Posterior cingulate gyrus (tissue), 11 donors: ENCODE results near the gene CATSPERZ.
A peak's percentile ranks its signal among the peaks of the same experiment; 100 is the strongest.

Experiments used
- DNase-seq, 10 donors: peaks; one replicate each; pipeline versions ENCODE4 v3.0.0 to v3.0.0-alpha.2; 2020 to 2021; ENCODE audit warnings: mixed read lengths in 3 of 10
- intact Hi-C: fragments of 100-400 bp; cut with DNase I; formaldehyde crosslinking; loops from one replicate; pipeline ENCODE4 v1.15.1; 2023

Gene CATSPERZ

DNA sequence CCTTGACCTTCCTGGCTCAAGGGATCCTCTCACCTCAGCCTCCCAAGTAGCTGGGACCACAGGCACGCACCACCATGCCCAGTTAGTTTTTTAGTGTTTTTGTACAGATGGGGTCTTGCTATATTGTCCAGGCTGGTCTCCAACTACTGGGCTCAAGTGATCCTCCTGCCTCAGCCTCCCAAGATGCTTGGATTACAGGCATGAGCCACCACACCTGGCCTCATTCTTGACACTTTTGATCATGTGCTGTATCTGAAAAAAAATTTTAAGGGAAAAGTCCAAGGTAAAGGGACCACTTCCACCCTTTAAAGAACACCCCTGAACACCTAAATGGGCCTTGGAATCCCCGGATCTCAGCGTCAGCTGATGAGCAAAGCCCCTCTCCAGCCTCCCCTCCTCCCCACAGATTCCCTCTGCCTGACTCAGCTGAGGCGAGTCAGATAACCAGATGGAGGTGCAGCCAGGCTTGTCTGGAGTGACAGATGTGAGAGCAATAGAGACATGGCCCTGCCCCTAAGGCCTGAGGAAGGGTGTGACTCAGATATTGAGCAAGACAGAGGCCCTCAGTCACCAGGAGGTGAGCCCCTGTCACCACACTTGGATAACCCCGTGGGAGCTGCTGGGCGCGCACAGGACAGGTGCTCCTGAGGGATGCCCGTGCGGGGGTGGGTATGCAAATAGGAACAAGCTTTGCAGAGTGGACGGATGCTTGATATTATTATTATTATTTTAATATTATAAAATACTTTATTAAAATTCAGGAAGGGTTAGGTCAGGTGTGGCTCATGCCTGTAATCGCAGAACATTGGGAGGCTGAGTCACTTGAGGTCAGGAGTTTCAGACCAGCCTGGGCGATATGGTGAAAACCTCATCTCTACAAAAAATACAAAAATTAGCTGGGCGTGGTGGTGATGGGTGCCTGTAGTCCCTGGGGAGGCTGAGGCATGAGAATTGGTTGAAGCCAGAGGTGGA lies 34.9 kb downstream of the CATSPERZ start:
- intact Hi-C loops = no loop called here
- DNase-seq = no peak

DNA sequence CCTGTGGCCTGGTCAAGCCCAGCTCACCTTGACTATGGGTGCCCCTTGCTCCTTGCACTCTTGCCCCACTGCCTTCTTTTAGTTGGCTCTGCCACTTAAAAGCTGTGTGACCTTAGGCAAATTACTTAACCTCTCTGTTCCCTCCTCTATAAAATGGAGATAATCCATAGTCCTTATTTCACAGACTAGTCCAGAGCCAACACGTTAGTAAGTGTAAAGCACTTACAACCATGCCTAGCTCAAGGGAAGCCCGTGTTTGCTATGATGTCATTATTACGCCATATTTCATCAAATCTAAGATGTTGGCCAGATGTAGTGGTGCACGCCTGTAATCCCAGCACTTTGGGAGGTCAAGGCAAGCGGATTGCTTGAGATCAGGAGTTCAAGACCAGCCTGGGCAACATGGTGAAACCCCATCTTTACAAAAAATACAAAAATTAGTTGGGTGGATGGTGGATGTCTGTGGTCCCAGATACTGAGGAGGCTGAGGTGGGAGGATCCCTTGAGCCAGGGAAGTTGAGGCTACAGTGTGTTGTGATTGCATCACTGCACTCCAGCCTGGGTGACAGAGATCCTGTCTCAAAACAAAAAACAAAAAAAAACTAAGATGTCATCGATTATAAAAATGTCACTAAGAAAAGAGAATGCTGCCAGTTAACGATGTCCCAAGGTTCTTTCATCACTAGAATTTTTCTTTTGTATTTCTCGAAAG lies 37.5 kb downstream of the CATSPERZ start:
- no peak for DNase-seq
- intact Hi-C loops = no loop called here

DNA sequence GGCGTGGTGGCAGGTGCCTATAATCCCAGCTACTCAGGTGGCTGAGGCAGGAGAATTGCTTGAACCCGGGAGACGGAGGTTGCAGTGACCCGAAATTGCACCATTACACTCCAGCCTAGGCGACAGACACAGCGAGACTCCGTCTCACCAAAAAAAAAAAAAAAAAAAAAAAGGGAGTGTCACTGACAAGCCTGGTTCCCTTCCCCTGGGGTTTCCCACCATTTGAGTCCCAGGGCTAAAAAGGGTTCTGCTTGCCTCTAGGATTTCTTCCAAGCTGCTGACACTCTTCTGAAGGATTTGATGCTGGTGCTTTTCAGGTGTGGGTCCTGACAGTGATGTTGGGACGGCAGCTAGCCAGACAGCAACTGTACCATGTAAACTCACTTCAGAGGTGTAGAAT lies 38.6 kb downstream of the CATSPERZ start:
- intact Hi-C loops = no loop called here
- DNase-seq = no peak

DNA sequence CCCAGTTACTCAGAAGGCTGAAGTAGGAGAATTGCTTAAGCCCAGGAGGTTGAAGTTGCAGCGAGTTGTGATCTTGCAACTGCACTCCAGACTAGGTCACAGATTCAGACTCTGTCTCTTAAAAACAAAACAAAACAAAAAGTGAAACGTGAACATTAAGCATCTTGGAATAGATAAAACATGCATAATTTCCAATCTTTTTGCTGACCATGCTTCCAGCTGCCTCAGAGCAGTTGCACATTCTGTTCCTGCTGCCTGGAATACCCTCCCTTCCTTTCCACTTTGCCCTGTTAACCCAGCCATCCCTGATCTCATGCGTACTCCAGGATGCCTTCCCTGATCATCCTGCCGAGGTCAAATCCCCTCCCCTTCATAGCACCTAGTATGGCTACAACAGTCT lies 39.1 kb downstream of the CATSPERZ start:
- DNase-seq = no peak
- intact Hi-C loops = no loop called here

DNA sequence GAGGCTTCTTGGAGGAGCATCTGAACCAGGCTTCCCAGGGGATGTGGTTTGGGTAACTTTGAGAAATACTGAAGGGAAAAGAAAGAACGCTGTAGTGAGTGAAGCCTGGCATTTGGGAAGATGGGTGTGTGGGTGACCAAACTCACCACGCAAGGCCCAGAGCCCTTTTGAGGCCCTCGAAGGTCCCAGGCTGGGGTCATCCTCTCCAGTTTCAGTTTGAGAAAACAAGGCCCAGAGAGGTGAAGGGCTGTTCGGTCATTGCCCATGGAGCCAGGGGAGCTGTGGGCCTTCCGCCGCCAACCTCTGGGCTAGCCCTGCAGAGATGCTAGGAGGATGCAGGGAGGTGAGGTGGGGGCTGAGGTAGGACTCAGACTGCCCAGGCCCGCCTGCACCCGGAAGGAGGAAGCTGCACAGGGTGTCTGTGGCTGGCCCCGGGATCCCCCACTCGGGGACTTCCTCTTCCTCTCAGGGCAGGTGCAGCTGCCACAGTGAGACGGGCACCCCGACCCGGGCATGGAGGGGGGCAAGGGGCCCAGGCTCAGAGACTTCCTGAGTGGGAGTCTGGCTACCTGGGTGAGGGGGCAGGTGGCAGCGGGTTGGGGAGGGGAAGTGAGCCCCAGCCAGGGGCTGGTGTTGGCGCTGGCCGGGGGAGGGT lies 39.7 kb downstream of the CATSPERZ start, which contains the start of gene CCDC88B:
CCDC88B (plus strand) TSS at position 451 of the 655 bp plus-strand sequence; CDS start at position 514, 63 bp downstream.
- peak in 2 of 10 donors; percentile 16 to 39 for DNase-seq
- intact Hi-C loops = no loop called here

DNA sequence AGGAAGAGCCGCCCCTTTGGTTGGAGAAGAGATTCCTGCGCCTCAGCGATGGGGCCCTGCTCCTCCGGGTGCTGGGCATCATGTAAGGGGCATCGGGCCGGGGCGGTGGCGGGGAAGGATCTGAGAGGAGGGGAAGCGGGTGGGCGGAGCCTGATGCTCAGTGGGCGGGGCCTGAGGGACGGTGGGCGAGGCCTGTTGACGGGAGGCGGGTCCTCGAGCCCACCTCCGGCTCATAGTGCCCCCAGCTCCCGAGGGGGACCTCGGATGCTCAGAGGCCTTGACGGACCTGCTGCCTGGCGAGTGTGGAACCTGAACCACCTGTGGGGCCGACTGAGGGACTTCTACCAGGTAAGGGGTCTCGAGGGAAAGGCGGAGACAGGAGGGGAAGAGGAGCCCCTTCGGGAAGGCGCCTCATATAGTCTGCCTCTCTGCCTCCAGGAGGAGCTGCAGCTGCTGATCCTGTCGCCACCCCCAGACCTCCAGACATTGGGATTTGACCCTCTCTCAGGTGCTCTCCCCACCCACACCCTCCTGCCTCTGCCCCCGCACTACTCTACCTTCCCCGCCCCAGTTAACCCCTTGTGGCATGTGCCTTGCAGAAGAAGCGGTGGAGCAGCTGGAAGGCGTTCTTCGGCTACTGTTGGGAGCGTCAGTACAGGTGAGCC lies 40.6 kb downstream of the CATSPERZ start:
- DNase-seq = peak in 2 of 10 donors; percentile 19 to 71

DNA sequence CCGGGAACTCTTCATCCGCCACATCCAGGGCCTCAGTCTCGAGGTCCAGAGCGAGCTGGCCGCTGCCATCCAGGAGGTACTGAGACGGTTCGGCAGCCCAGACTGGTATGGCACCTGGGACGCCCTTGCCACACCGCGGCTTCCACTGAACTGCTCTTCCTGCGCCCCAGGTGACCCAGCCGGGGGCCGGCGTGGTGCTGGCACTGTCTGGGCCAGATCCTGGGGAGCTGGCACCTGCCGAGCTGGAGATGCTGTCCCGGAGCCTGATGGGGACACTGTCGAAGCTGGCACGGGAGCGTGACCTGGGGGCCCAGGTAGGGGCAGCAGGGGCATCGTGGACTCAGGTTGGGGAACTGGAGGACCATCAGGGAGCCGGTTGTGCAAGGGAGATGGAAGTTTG lies 41.3 kb downstream of the CATSPERZ start:
- no peak for DNase-seq
- intact Hi-C loops = no loop called here

More for the DNA sequence above, 40.6 kb downstream of the CATSPERZ start:
- intact Hi-C loops = no loop called here

DNA sequence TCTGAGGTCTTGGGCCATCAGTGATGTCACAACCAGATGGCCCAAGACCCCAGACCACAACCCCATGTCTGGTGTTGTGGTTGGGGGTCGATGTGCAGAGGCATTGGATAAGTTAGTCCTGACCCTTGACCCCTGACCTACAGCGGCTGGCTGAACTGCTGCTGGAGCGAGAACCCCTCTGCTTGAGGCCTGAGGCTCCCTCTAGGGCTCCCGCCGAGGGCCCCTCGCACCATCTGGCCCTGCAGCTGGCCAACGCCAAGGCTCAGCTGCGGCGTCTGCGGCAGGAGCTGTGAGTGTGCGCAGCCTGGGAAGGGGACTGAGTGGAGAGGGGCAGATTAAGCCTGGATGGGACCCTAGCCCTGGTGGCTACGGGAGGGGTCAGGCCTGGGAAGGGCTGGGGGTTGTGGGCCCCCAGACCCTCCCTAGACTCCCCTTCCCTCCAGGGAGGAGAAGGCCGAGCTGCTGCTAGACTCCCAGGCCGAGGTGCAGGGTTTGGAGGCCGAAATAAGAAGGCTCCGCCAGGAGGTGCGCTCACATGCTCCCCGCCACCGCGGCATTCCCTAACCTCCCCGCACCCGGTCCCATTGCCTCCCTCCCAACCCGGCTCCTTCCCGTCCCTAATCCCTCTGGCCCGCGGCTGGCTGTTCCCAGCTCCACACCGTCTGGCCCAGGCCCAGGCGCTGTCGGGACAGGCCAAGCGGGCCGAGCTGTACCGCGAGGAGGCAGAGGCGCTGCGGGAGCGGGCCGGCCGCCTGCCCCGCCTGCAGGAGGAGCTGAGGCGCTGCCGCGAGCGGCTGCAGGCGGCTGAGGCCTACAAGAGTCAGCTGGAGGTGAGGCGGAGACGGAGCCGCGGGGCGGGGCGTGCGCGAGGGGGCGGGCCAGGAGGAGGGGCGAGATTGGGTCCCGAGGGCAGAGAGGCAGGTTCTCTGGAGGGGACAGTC lies 42.0 kb downstream of the CATSPERZ start:
- DNase-seq = peak; percentile 57 to 96 (median 74)
- intact Hi-C loops = no loop called here

DNA sequence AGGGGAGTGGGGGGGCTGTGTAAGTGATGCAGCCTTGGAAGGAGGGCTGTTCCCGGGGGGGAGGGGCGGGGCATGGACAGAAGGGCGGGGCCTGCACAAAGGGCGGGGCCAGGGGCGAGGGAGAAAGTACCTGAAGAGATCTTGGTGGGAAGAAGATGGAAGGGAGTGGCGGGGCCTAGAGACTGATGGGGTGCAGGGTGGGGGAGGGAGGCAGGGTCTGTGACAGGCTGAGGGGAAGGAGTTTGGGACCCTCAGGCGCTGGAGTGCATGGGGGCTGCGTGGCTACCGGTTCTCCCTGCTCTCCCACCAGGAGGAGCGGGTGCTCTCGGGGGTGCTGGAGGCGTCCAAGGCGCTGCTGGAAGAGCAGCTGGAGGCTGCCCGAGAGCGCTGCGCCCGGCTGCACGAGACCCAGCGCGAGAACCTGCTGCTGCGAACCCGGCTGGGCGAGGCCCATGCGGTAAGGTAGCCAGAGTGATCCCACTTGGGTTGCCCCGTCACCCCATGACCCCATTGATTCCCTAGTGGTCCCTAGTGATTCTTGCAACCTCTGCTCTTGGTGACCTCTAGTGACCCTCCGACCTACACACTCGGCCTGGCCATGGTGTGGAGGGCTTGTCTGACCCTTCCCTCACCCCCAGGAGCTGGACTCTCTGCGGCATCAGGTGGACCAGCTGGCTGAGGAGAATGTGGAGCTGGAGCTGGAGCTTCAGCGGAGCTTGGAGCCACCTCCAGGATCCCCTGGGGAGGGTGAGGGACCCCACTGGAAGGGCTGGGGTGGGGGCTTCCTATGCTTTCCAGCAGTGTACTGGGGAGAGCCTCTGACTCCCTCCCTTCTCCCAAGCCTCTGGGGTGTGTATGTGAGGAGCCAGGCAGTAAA lies 42.9 kb downstream of the CATSPERZ start:
- no peak for DNase-seq

DNA sequence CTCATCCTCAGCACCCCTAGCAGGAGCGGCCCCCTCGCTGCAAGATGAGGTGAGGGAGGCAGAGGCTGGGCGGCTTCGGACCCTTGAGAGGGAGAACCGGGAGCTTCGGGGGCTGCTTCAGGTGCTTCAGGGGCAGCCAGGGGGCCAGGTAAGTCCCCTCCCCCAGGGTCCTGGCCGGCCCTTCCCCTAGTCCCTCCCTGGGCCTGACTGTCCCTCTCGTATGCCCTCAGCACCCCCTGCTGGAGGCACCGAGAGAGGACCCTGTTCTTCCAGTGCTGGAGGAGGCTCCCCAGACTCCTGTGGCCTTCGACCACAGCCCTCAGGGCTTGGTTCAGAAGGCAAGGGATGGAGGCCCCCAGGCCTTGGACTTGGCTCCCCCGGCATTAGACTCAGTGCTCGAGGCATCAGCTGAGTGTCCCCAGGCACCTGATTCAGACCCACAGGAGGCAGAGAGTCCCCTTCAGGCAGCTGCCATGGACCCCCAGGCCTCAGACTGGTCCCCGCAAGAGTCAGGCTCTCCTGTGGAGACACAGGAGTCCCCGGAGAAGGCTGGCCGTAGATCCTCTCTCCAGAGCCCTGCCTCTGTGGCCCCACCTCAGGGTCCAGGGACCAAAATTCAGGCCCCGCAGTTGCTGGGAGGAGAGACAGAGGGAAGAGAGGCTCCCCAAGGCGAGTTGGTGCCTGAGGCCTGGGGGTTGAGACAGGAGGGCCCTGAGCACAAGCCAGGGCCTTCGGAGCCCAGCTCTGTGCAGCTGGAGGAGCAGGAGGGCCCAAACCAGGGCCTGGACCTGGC lies 43.8 kb downstream of the CATSPERZ start:
- peak in 1 of 10 donors; percentile 67 for DNase-seq
- intact Hi-C loops = no loop called here

More for the DNA sequence above, 42.9 kb downstream of the CATSPERZ start:
- intact Hi-C loops = no loop called here

DNA sequence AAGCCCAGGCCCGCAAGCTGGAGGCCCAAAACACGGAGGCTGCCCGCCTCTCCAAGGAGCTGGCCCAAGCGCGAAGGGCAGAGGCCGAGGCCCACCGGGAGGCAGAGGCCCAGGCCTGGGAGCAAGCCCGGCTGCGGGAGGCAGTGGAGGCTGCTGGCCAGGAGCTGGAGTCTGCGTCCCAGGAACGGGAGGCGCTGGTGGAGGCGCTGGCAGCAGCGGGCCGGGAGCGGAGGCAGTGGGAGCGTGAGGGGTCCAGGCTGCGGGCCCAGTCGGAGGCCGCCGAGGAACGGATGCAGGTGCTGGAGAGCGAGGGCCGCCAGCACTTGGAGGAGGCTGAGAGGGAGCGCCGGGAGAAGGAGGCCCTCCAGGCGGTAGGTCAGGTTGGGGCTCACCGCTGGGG lies 44.6 kb downstream of the CATSPERZ start:
- DNase-seq = peak in 1 of 10 donors; percentile 63
- intact Hi-C loops = no loop called here

DNA sequence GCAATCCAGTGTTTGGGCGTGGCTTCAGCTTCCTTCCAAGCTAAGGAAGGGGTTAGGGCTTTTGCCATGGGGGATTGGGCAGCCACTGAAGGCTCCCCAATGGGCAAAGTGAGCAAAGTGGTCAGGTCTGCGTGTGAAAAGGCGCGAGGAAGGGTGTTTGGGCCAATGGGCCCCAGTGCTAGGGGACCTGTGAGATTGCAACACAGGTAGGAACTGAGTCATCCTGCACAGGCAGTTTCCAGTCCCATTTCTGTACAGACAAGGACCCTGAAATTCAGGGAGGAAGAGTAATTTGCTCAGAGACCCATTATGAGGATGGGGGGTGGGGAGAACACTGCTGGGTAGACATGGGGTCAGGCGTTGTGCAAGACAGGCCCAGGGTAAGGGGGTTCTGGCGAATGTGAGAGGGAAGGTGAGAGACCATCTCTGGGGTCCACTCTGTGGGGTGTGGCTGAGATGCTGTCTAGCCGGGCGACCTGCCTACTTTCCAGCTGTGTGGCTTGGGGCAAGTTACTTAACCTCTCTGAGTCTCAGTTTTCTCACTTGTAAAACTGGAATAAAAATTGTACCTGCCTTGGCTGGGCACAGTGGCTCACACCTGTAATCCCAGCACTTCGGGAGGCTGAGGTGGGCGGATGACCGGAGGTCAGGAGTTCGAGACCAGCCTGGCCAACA lies 47.2 kb downstream of the CATSPERZ start:
- intact Hi-C loops = no loop called here
- no peak for DNase-seq

DNA sequence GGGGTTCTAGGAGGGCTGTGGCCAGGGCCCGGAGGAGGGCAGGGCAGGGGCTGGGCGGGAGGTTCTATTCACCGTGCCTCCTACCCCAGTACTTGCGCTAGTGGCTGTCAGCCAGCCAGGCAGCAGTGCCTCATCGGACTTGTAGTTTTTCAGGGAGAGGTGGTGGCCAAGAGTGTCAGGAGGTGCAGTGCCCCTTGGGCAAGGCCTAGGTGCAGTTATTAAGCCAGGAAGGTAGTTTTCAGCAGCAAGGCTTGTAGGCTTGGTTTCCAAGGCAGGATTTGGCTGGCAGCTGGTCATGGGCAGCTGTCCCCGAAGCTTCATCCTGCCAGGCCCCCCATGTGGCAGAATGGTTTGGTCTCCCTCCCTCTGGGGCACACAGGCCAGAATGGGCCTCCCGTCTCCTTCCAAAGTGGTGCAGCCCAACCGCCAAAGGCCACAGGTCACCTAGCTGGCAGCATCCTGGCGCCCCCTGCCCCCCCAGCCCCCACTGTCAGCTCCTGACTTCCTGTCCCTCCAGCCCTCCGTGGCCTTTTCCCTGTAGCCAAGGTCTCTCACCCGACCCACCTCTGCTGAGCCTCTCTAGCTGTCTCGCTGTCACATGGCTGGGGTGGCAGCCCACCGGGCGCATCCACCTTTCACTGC lies 48.3 kb downstream of the CATSPERZ start:
- intact Hi-C loops = no loop called here
- no peak for DNase-seq

DNA sequence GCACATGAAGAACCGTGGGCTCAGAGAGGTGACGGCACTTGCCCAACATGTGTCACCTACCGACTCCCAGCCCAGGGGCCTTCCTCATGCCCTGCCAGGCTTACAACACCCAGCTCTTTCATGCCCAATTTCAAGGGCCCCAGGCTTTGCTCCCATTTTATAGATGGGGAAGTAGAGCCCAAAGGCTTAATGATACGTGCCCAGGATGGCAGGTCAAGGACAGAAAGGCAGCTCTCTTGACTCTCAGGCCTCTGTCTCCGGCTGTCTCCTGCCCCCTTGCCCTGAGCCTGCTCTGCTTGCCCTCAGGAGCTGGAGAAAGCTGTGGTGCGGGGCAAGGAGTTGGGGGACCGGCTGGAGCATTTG lies 48.8 kb downstream of the CATSPERZ start:
- intact Hi-C loops = no loop called here
- DNase-seq = no peak

DNA sequence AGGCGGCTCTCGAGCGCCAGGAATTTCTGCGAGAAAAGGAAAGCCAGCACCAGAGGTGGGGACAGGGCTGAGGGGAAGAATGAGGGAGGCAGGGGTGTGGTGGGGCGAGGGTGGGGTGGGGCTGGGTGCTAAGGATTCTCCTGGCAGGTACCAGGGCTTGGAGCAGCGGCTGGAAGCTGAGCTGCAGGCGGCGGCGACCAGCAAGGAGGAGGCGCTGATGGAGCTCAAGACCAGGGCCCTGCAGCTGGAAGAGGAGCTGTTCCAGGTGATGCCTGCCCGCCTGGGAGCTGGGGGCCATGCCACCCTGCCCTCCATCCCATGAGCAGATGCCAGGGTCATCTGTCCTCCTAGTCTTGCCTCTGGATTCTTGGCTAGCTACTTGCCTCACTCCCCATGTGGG lies 49.2 kb downstream of the CATSPERZ start:
- intact Hi-C loops = no loop called here
- no peak for DNase-seq

DNA sequence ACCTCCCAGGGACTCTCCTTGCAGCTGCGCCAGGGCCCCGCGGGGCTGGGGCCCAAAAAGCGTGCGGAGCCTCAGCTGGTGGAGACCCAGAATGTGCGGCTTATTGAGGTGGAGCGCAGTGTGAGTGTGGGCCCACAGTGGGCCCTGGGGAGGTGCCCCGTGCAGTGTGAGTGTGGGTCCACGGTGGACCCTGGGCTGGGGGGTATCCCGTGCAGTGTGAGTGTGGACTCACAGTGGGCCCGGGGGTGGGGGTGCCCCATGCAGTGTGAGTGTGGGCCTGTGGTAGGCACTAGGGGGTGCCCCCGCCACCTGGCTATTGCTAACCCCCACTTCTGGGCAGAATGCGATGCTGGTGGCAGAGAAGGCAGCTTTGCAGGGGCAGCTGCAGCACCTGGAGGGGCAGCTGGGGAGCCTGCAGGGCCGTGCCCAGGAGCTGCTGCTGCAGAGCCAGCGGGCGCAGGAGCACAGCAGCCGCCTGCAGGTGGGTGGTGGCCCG lies 51.0 kb downstream of the CATSPERZ start:
- peak in 1 of 10 donors; percentile 64 for DNase-seq
- intact Hi-C loops = no loop called here
